Fibroblast of skin of back (primary cell): ENCODE data around the gene CTNNBL1.
A peak's percentile ranks its signal among the peaks of the same experiment; 100 is the strongest.
"Not testable (repeated sequence)": the region's sequence is repeated elsewhere in the genome, so short reads cannot be mapped to it uniquely, and the experiment has no call there.

Experiments
- DNase-seq: peaks from one replicate; pipeline ENCODE4 v3.0.0-alpha.2; 2013

CTNNBL1 gene

DNA sequence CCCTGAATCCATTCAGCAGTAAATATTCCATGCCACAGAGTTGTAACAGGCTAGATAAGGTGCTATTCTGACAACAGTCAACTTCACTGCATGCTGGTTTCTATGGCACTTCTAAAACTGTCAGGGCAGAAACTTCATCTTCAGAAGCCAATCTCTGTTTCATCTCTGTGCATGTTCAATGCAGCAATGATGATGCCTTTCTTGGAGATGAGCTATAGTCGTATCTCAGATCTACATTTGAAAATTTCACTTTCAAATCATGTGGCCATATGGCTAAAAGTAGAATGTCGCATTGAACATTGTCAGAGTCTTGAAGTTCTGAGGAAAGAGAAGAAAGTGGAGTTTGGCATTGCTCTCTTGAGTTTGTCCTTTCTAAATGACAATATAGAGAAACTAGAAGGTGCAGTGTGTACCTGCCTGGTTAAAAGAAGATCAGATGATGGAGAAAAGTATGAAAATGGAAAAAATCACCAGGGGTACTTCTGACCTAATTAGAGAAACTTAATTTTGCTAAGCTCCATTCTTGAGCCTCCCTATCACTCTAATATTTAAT, 160.1 kb downstream of the CTNNBL1 start:
- DNase-seq: no peak

DNA sequence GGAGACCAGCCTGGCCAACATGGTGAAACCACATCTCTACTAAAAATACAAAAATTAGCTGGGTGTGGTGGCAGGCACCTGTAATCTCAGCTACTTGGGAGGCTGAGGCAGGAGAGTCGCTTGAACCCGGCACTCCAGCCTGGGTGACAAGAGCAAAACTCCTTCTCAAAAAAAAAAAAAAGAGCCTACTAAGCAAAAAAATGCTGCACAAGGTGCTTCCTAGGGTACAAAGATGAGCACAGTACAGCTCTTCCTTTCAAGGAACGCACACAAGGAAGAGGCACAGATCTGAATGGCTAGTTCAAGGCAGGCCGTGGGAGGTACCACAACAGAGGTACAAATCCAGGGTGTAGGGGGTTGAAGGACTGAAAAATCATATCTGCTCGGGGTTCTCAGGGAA, 162.2 kb downstream of the CTNNBL1 start:
- not testable (repeated sequence) for DNase-seq

DNA sequence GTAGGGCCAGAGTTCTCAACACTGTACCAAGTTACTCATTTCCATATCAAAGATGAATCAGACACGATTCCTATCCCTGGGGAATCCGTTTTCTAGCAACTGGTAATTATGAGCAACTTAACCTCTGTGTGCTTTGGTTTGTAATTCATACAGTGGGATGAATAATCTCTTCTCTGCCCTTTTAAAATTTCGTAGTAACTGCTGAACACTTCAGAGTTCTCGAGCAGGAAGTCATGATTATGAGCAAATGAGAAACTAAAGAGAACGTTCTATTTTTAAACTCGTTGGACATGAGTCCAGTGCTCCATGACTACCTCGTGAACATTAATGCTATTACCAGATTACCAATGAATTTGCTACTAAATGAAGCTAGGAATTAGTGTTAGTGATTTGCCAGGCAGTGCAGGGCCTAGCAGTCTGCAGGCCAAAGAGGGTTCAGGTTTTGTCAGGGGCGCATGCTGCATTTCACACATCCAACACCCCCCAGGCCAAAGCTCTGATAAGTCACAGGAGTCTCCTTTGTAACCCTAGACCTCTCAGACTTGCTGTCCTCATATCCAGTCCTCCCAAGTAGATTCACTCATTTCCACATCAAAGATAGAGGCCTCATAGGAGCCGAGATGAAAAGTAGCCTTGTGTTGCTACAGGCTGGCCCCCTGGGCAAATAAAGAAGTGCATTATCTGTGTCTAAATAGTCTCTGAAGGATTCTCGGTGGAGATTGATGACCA, 163.3 kb downstream of the CTNNBL1 start:
- peak; percentile 65 for DNase-seq

DNA sequence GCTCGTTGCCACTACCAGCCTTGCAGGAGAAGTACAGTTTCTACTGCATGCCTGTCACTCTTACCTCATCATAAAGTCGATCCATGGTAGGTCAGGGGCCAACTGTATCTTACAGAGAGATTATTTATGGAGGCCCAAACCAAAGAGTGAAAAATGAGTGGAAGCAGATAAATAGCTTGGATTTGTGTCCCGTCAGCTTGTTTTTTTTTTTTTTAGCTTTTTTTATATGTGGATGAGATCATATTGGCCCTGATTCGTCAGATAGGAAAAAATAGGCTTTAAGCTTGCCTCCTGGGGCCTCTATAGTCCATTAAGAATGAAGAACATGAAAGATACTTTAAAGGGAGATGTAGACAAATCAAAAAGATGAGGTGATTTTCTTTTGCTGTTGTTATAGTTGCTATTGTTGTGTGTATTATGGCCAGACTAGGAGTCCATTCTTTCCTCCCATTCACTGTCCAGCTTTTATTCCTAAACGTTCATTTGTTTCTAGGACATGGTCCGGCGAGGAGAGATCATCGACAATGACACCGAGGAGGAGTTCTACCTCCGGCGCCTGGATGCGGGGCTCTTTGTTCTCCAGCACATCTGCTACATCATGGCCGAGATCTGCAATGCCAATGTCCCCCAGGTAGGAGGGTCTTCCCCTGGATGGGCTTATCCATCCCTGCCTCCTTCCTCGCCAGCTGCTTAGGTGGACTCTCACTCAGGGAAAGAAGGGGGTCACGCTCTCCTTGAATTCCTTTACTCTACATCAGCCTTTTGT, 165.8 kb downstream of the CTNNBL1 start:
- no peak for DNase-seq

DNA sequence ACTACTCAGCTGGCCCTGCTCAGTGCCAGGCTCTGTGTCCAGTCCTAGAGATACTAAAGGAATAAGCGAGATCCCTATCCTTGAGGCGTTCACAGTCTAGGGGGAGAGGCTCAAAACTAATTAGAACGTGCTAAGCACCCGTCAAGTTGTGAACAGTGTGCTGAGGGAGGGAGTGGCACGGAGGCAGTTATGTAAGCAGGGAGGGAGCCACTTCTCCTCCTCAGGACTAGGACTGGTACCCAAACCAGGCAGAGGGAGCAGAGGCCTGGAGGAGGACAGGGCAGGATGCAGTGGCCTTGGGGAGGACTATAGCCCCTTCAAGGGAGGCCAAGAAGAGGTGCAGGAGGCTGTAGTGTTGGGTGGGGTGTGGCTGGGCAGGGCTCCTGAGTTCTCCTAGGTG, 169.5 kb downstream of the CTNNBL1 start:
- DNase-seq: no peak

DNA sequence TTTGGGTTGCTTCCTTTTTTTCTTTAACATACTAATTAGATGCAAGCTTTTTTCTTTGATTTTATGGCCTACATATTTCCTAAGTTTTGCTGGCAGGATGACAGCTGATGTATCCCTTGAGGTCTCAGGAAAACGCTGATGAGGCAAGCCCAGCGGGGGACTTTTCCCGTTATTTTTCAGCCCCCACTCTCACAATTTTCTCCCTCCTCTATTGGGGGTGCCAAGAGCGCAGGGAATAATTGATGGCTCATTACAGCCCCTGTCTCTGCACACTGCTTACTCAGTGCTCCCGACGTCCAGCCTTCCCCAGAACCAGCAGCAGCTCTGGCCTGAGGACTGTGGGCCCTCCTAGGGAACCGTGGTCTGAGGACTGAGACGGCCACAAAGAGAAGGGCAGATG, 170.5 kb downstream of the CTNNBL1 start:
- DNase-seq: no peak

DNA sequence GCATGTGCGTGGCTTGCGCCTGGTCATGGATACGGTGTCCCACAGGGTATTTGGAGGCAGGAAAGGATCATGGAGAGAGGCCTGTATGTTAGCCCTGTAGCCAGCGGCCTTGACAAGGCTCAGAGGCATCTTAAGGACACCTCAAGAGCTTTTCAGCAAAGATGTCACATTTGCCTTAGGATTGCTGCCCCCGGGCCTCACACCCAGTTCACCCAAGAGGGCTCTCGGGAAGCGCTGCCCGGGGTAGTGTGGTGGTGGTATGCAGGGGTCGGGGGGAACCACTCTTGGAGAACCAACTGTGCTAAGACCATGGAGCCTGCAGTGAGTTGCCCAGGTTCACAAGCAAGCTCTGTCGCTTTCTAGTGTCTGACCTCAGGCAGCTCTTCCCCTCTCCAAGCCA, 172.2 kb downstream of the CTNNBL1 start:
- DNase-seq: no peak

DNA sequence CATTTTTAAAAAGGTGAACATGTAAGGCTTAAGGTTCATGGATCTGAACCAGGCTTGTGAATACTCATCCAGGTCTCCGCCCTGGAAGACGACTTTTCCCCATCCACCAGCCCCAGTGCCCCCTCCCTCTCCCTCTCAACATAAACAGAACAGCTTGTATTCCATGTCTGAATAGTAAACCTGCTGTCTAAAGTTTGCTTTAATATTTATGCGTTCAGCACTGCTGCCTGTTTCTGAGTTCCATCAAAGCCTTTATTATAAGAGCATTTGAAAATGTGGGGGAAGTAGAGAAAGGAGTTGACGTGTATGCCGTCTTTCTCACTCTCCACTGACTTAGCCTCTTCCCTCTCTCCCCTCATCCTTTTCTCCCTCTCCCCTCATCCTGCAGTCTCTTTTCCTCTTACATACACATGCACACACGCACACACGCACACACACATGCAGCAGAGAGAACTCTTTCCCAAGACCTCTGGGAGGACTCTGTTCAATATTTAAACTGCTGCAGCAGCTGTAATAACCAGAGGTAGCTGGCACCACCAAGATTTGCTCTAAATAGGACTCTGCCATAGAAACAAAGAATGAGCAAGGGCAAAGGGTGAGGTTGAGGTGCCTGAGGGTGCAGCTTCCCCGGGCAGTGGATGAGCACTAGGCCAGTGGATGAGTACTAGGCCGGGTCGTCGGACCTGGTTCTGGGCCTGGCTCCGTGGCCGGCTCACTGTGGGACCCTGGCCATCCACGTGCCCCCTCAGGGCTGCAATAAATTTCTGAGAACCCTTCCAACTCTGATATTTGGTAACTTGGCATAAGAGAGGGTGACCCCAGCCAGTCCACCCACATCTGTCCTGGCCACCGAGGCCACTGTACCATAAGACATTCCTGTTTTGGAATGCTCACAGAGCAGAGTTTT, 173.7 kb downstream of the CTNNBL1 start:
- no peak for DNase-seq

DNA sequence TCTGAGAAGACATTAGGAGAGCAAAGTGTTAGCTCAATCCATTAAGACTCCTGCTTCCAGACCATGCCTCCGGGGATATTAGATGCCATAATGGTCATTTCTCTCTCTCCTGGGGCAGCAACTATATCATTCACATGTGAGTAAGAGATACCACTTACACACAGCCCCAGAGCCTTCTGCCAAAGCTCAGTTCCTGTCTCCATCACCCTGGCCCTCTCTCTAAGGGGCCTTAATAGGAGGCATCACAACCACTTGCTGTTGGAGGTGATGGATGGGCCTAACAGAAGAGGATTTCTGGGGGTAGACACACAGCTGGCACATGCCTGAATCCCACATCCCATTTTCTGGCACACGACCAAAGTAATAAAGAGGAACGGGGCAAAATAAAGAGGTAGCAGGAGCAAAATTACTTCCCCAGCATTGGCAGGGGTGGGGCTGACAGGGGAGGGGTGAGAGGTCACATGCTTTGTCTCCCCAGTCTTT, 175.1 kb downstream of the CTNNBL1 start:
- no peak for DNase-seq

DNA sequence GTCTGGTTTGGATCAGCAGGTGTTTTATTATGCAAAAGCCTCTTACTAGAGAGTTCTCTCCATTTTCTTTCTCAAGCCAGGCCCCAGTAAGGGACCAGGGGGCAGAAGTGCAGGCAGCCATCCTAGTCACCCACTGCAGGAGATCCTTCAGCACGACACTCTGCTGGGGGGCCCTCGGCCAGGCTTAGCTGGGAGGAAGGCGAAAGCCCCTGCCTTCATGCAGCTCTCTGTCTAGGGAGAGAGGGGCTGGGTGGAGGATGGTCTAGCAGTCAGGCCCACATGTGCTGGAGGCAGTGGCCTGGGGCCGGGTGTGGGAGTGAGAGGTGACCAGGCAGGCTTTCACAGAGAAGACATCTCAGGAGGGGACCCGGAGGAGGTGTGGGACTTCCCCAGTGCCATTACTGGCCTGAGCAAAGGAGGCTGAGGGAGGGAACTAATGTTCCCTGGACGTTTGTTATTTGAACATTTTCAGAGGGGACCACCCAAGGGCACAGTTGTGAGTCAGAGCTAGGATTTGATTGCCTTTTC, 175.6 kb downstream of the CTNNBL1 start:
- no peak for DNase-seq

DNA sequence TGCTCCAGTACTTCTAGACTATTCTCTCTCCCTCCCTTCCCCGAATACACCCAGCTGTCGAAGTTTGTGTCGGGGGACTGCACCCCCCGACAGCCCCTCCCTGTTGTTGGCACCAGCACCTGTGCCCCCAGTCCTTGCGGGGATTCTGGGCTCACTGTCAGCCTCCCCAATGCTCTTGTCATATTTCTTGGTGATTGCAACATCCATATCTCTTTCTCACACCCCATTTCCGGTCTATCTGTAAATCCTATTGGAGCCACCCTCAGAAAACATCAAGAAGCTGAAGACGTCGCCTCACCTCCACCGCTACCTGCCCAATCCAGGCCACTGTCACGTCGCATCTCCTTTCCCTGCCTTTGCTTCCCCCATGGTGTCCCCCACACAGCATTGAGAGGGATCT, 176.5 kb downstream of the CTNNBL1 start:
- no peak for DNase-seq

DNA sequence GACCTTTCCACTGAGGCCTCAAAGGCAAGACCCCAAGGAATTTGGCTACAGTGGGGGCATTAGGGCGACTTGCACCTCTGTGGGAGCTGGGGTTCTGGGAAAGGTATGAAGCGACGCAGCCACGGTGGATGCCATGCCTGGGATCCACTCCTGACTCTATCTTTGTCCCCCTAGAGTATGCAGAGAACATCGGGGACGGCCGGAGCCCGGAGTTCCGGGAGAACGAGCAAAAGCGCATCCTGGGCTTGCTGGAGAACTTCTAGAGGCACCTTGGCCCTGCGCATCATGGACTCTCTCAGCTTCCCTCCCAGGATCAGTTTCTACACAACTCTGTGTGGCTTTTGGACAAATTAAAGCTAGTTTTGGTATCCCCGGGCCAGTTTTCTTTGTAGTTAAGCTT, 177.9 kb downstream of the CTNNBL1 start:
- no peak for DNase-seq

DNA sequence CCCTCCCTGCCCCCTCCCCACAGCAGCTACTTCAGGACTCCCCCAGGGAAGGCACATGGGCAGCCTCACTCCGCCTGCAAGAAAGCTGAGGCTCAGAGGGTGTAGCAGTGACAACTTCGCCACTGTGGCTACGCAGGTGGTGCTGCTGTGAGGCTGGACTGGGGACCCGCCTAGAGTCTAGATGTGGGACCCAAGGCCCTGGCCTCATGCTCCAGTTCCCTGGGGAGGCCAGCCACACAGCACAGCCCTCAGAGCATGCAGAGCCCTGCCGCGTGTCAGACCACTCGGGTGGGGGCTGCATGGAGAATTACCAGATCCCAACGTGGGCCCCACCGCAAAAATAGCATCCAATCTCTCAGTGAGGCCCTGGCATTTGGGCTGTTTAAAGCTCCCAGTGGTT, 178.3 kb downstream of the CTNNBL1 start:
- DNase-seq: no peak

DNA sequence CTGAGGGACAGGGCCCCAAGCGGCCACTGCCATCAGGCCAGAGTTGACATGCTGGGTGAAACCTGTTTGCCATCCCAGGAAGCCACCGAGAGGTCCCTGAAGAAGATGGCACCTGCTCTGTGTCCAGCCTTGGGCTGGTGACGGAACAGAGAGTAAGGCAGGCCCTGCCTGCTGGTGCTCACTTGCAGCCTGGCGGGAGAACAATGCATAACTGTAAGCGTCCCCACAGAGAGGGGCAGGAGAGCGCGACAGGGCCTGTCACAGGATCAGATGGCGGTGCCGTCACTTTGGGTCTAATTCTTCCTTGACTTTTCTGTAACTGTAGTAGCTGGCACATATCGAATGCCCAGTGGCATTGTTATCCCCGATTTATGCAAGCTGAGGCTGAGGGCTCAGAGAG, 180.1 kb downstream of the CTNNBL1 start:
- no peak for DNase-seq

DNA sequence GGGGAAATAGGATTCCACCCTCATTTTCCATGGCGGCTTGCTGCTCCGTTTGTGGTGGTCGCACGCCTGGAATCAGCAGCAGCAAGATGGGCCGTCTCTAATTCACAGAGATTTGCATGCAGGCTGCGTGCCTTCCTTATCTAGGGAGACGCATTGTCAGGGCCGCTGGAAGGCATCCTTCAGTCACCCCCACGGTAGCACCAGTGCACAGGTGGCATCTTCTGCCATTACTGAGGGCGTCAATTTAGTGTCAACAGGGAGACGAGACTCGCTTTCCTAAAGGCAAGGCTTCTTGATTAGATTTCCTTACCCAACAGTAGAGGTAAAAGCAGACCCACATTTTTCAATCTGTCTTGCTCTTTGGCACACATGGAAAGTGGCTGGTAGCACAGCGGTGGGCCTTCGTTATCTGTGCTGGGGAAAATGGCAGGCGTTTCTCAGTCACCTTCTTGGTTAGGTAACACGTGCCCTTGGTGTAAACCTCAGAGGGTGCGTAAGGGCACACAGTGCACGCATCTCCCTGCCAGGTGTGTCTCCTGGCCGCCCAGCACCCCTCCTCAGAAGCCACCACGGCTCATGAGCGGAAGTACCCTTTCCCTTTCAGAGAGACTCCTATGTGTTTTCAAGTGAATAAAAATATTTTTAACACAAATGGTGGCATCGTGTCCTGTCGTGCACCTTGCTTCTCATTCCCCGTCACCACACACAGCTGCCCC, 181.8 kb downstream of the CTNNBL1 start:
- DNase-seq: no peak

DNA sequence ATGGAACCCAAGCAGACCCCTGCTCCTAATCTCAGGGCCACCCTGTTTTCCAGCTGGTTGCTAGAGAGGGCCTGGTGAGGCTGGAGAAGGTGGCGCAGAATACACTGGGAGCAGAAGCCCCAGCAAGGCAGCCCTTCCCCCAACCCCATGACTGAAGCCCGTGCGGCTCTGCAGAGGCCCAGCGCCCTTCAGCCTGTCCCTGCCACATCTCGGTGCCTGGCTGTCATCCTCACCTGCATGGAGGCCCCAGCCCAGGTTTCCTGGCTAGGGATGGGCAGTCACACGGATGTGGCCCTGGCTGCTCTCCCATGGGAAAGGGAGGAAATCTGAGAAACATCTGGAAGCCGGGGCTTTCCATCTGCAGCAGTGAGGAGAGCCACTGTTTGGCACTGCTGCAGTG, 183.0 kb downstream of the CTNNBL1 start:
- no peak for DNase-seq

DNA sequence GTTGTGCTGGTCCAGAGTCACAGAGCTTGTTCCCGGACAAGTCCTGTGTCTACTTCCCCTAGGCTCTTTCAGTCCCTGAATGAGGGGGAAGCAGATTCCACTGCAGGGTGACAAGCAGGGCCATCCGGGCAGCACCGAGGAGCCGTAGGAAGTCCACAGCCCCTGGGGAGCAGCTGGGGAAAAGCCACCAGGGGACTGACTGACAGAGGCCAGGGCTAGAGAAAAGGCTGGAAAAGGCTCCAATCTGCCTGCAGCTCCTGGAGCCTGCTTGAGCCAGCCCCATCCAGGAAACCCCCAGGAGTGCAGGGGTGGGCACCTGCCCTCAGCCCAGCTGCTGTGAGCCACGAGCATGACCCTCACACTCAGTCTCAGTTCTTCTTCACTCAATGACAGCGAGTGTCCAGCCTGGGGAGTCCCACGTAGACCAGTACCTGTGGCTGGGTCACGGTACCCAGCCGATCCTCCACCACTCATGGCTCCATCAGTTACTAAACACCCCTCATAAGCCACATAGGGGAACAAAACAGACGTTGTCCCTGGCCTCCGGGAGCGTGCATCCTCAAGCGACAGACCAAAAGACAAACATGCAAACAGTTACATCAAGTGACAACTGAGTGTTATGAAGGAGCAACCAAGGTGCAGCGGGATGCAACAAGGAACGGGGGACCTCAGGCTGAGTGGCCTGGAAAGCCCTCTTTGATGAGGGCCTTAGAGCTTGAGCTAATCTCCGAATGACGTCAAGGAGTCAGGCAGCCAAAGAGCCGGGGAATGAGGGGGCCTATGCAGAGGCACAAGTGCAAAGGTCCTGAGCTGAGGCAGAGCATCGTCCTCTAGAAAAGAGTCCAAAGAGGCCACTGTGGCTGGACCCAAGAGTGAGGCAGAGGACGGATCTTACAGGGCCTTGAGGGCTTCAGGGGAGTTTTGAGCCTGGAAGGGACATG, 184.3 kb downstream of the CTNNBL1 start:
- DNase-seq: no peak

DNA sequence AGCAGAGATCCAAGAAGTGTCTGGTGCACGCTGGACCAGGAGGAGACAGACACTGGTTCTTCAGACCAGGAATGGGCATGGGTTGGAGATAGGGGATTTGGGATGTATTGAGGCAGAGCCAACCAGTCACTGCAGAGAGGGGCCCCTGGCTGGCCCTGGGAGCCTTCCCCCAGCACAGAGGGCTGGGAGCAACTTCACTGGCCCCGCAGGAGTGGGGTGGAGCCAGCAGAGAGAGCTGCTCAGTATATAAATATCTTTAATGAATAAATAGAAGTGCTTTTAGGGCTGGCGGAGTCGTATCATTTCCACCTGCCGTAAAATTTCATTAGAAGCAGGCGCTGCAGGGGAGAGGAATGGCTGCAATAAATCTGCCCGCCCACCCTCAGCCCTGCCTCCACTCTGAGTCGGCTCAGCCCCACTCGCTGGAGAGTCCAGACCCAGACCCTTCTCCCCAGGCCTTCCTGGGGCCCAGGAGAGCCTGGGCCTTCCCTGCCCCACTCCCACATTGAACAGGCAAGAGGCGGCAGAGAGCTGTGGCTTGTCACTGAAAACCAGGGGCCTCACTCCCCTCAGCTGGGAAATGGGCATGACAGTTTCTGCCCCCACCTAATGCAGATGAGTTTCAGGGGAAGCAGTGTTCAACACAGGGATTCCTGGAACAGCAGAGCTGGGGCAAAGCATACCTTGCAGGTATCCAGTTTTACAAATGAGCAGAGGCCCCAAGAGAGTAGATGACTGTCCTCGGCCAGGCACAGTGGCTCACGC, 185.2 kb downstream of the CTNNBL1 start:
- DNase-seq: no peak

DNA sequence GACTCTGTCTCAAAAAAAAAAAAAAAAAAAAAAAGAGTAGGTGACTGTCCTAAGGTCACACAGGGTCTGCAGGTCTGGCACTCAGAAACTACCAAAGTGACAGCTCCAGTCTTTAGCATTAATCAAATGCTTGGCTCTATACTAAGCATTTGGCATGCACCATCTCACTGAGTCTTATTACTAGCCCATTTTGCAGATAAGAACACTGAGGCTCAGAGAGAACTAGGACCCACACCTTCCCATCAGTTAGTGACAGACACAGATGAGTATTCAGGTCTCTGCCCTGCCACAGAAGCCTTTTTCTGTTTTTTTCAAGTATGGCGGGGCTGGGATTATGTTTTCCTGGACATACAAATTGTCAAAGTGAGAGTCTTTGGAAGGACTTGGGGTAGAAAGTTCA, 186.0 kb downstream of the CTNNBL1 start:
- no peak for DNase-seq
